GM19468 (cell line): ENCODE results near the gene NR3C1.

ENCODE experiments used
- ATAC-seq: cut with Tn5 transposase; IDR thresholded peaks from one replicate; pipeline ENCODE4 v1.9.1; 2021; ENCODE audit warnings: mild to moderate bottlenecking, moderate library complexity, moderate number of reproducible peaks; ENCODE audit not compliant: unreplicated experiment; ENCODE audit errors: extremely low read depth

NR3C1 gene

DNA sequence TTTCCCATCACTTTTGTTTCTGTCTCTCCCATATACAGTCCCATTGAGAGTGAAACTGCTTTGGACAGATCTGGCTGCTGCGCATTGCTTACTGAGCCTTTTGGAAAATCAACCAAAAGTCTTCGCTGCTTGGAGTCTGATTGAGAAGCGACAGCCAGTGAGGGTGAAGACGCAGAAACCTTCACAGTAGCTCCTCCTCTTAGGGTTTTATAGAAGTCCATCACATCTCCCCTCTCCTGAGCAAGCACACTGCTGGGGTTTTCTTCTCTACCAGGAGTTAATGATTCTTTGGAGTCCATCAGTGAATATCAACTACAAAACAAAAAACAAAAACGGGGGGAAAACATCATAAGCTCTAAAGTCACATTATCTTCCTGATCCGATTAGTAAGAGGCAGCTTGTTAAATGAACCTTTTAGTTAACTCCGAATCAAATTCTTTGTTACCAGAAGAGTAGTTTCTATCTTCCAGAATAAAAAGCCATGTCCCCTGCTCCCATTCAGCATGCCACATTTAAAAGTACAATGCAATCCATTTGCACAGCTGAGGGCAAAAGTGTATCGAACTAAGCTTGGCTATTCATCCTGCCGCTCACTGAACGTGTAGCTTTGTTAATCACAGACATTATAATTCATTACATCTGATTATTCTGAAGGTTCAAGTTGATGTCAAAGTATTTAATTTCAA, 2.8 kb downstream of the NR3C1 start:
- ATAC-seq, result no peak

GRCh38 chr5:143399616-143400540, 3.6 kb downstream of the NR3C1 start:
- ATAC-seq, result no peak

DNA sequence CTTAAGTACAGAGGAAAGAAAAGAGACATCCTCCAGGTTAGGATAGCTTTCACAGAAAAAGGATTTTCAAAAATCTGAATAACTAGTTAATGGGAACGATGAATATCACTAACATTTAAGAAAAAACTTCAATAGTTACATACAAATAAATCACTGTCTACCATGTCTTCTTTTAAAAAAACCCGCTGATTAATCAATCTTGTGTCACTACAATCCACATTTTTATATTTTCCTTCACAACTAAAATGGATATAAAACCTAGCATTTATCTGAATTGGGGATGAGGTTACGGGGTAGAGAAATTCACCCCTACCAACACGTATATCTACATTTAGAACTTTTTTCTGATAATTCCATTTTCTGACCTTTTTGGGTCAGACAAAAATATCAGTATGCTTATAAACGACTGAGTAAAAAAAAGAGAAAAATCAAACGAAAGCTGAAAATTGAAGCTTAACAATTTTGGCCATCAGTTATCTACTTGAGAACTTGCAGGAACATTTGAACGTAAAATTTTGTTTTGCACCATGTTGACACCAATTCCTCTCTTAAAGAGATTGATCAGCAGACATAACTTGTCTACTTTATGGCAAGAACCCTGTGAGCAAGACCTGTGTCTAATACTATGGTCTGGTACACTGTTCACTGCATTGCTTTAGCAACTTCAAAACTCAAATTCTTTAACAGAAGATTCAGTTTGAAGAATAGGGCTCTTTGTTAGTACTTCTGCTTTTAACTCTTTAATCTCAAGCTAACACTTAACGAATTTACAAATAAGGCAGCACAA, 4.8 kb downstream of the NR3C1 start:
- no peak for ATAC-seq

DNA sequence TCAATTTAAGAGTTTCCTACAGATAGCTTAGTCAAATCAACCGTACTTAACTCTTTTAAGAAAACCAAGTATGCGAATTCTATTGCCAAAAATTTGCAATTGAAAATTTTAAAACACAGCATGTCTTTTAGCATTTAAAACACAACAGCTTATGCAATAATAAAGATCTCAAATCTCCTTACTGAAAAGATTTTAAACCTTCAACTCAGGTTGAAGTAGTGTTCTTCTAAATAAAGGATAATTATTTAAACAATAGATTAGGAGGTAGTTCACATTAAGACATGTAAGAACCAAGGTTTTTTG, 5.5 kb downstream of the NR3C1 start:
- no peak for ATAC-seq

GRCh38 chr5:143397302-143398052, 6.0 kb downstream of the NR3C1 start:
- no peak for ATAC-seq

- ATAC-seq, result no peak
These were observed 7.0 kb downstream of the NR3C1 start for GRCh38 chr5:143396353-143396940.

DNA sequence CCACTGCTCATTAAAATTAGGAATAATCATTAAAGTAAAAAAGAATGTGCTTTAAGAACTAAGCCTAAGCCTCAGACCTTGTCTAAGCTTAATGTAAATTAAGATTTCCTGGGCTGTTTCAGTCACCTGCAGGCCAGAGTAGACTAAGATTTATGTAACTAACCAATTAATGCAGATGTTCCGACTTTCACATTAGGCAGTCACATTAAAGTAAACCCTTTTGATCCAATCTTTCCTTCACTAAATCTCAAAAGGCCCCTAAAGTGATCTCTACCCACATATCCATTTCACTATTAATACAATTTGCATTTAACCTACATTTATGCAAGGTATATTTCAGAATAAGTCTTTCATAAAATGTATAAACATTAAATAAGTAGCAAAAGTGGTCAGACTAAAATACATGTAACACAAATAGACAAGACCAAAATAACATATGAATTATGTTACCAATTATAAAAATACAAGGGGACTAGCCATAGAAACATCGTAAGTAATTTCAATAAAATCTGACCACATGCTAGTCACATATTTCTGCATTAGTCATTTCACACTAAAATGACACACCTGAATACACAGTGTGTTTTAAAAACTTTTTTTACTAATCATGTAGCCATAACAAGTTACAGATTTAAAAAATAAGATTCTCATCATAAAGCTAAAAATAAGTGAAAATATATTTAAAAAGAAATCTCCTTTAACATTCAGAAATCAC, 7.7 kb downstream of the NR3C1 start:
- ATAC-seq, result peak; percentile 56

- ATAC-seq, result no peak
These were observed 10.0 kb downstream of the NR3C1 start for GRCh38 chr5:143393524-143393923.

DNA sequence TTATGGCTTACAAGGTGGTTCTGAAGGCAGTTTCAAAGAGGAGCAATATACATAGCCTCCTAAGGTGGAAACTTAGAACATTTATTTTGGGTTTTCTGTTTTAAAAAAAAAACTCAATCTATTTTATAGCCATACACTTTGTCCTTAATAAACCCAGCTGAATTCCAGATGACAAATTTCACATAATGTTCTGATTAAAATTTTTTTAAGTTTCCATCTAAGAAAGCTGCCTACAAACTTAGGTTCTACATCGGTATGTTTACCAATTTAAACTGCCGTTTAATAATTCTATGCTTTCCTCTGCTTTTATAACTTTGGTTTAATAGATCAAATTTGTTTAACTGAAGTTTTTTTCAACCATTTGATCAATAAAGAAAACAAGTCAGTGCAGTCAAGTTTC, 12.5 kb downstream of the NR3C1 start:
- ATAC-seq, result no peak

GRCh38 chr5:143390258-143390657, 13.2 kb downstream of the NR3C1 start:
- ATAC-seq, result no peak

DNA sequence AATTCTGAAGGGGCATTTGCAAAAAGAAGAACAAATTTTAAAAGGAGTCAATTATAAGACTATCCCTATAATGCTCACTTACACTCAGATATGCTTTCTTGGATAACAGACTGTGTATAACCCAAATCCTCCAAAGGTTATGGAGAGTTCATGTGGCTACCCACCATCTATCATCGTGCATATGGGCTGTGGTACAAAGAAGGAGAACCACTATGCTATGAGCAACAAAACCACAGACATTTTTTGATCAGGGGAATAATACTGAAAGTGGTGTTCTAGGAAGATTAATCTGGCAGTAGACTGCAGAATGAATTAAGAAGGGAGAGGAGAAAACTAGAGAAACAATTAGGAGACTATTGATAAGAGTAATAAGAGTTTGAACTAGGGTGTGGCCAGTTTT, 16.8 kb downstream of the NR3C1 start:
- ATAC-seq, result no peak

- ATAC-seq, result no peak
These were observed 18.4 kb downstream of the NR3C1 start for GRCh38 chr5:143384865-143385657.

DNA sequence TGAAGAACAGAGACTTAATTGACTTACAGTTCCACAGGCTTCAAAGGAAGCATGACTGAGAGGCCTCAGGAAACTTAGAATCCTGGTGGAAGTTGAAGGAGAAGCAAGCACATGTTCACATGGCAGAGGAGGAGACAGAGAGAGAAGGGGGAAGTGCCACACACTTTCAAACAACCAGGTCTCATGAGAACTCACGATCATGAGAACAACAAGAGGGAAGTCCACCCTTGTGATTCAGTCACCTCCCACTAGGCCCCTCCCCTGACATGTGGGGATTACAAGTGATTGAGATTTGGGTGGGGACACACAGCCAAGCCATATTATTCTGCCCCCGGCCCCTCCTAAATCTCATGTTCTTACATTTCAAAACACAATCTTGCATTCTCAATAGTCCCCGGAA, 19.5 kb downstream of the NR3C1 start:
- ATAC-seq, result no peak

GRCh38 chr5:143379606-143380005, 23.9 kb downstream of the NR3C1 start:
- ATAC-seq, result no peak

- no peak for ATAC-seq
These were observed 26.3 kb downstream of the NR3C1 start for GRCh38 chr5:143376911-143377813.

DNA sequence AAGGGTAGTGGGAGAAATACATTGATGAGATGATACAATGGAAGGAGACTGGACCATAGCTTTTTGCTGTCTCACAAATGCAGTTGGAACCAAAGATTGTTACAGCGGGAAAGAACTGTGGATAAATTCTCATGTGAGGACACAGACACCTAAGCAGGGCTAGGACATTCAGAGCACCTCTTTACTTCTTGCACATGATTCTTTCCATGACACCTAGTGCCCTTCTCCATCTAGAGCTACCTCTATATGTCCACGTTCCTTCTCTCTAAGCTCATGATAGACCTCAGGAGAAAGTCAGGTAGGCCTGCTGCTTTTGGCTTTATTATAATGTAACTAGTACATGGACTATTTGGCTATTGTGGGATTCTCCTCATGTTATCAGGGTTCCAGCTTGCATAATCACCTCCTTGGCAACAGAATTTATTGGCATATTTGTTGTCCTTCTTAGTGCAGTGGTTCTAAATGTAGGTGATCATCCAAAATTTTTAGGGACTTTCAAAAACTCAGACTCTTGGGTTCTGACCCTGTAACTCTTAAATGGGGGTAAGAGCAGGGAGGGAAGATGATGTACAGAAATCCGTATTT, 27.2 kb downstream of the NR3C1 start:
- ATAC-seq, result no peak
